Measurements from ENCODE around the gene TAF1D. TPM values are rescaled to one million over a fixed set of nuclear protein-coding genes. Genes with fewer than 3 reads are reported as not detected.
"Not testable (repeated sequence)": the region's sequence is repeated elsewhere in the genome, so short reads cannot be mapped to it uniquely, and the experiment has no call there.

TAF1D gene
- total and polyA plus RNA-seq, 7 donors, result 22.4 to 111 (median 89.2) TPM

- no peaks in the 10 kb centered on the region for H3K9me3 ChIP-seq
- DNase-seq, result no peak
- H3K27ac ChIP-seq, result peak overlapping the region; percentile 93 to 98 (median 96)
- peaks cover 0 to 39% (median 37%) of the 10 kb centered on the region in 4 donors for H3K4me1 ChIP-seq
- peak overlapping the region; percentile 72 to 97 (median 88) for H3K4me3 ChIP-seq
- 44 to 59% methylated on average over 7 of the region's 7 CpGs for WGBS, 2 donors
- no peak for TF ChIP-seq CTCF (IDR thresholded peaks at IDR 0.05)
- TF ChIP-seq POLR2AphosphoS5 (IDR thresholded peaks at IDR 0.05), result no peak
- no peak for TF ChIP-seq EP300 (IDR thresholded peaks at IDR 0.05)
- no peaks in the 10 kb centered on the region for H3K27me3 ChIP-seq
- H3K36me3 ChIP-seq, result peaks cover 0 to 7% (median 0%) of the 10 kb centered on the region in 4 donors
- intact Hi-C loops (cut with DNase I), result loop anchor here (10.0 kb wide), 1 partner anchor 119 kb away; the partner anchor contains the start of gene CEP295
These were observed 42.1 kb upstream of the TAF1D start for GRCh38 chr11:93783362-93783761.

GRCh38 chr11:93775289-93775688, 34.0 kb upstream of the TAF1D start:
- no peak for DNase-seq
- H3K36me3 ChIP-seq, result no peaks in the 10 kb centered on the region
- no peak overlapping the region for H3K4me3 ChIP-seq
- no peak overlapping the region for H3K27ac ChIP-seq
- 65 to 76% methylated on average over 2 of the region's 2 CpGs for WGBS, 2 donors
- no peaks in the 10 kb centered on the region for H3K27me3 ChIP-seq
- H3K9me3 ChIP-seq, result no peaks in the 10 kb centered on the region
- H3K4me1 ChIP-seq, result no peaks in the 10 kb centered on the region
- intact Hi-C loops (cut with DNase I), result no loop called here
- no peak for TF ChIP-seq EP300 (IDR thresholded peaks at IDR 0.05)
- TF ChIP-seq POLR2AphosphoS5 (IDR thresholded peaks at IDR 0.05), result no peak
- no peak for TF ChIP-seq CTCF (IDR thresholded peaks at IDR 0.05)
- TF ChIP-seq POLR2A (IDR thresholded peaks at IDR 0.05), result no peak

GRCh38 chr11:93774560-93774959, 33.3 kb upstream of the TAF1D start:
- 89 to 94% methylated on average over 3 of the region's 3 CpGs for WGBS, 2 donors
- H3K36me3 ChIP-seq; H3K27ac ChIP-seq; H3K4me3 ChIP-seq; intact Hi-C loops (cut with DNase I); DNase-seq; H3K4me1 ChIP-seq; H3K9me3 ChIP-seq; H3K27me3 ChIP-seq: not testable (repeated sequence)

- Histone ChIP-seq H3K4me3 (no peak overlapping the region), H3K36me3 (no peaks in the 10 kb centered on the region), H3K27ac (no peak overlapping the region), H3K9me3 (no peaks in the 10 kb centered on the region), H3K4me1 (no peaks in the 10 kb centered on the region), H3K27me3 (no peaks in the 10 kb centered on the region)
- DNase-seq, result no peak
- intact Hi-C loops (cut with DNase I), result no loop called here
- TF ChIP-seq CTCF (IDR thresholded peaks at IDR 0.05) (no peak), POLR2A (IDR thresholded peaks at IDR 0.05) (no peak)
- 91 to 92% methylated on average over 10 of the region's 10 CpGs for WGBS, 2 donors
These were observed 32.4 kb upstream of the TAF1D start for GRCh38 chr11:93773601-93774200.

- WGBS, 2 donors, result 96 to 98% methylated on average over 3 of the region's 3 CpGs
- no peaks in the 10 kb centered on the region for H3K27me3 ChIP-seq
- DNase-seq, result no peak
- no peak overlapping the region for H3K27ac ChIP-seq
- no peak for TF ChIP-seq CTCF (IDR thresholded peaks at IDR 0.05)
- TF ChIP-seq POLR2A (IDR thresholded peaks at IDR 0.05), result no peak
- no peak for TF ChIP-seq EP300 (IDR thresholded peaks at IDR 0.05)
- no peak for TF ChIP-seq POLR2AphosphoS5 (IDR thresholded peaks at IDR 0.05)
- no peak overlapping the region for H3K4me3 ChIP-seq
- intact Hi-C loops (cut with DNase I), result no loop called here
- no peaks in the 10 kb centered on the region for H3K4me1 ChIP-seq
- no peaks in the 10 kb centered on the region for H3K36me3 ChIP-seq
- H3K9me3 ChIP-seq, result no peaks in the 10 kb centered on the region
These were observed 31.8 kb upstream of the TAF1D start for GRCh38 chr11:93773045-93773477.

Data from sigmoid colon (tissue), 7 donors.